Naive B cell (primary cell): ENCODE data around the gene CTSC. TPM values are rescaled to one million over a fixed set of nuclear protein-coding genes. Genes with fewer than 3 reads are reported as not detected.

Source experiments
- polyA plus RNA-seq, 6 donors: library from polyadenylated mRNA; unstranded; fragments of 300-500 nt; fragmentation: Illumina TruSeq; gene quantifications; one replicate each; pipeline ENCODE4 v1.2.3, GENCODE V29; 2021; ENCODE audit warnings: low read depth in 6 of 6

The CTSC gene
- polyA plus RNA-seq, 6 donors from 2014 or later, result 32.5 to 65.6 (median 39.0) TPM

Other genes starting within 250 kb of the CTSC start
- under 1 TPM in 1 of 6 donors, not detected in 5; 0.20 TPM for gene RAB38, start 162.3 kb downstream of the CTSC start, polyA plus RNA-seq